H9 (cell line): ENCODE results near the gene AXL. TPM values are rescaled to one million over a fixed set of nuclear protein-coding genes. Genes with fewer than 3 reads are reported as not detected.

Source experiments
- DNase-seq: peaks from one replicate; pipeline ENCODE4 v3.0.0-alpha.2; 2017
- H2AFZ ChIP-seq: one replicate; pipeline ENCODE4 v1.6.1; 2013; ENCODE audit warnings: mild to moderate bottlenecking, low read length, control low read depth, moderate library complexity
- H2AK5ac ChIP-seq: 2 replicates; pipeline ENCODE4 v1.6.1; 2013; ENCODE audit warnings: low read length, control low read depth, mixed read lengths; ENCODE audit not compliant: insufficient read length
- H2BK120ac ChIP-seq: one replicate; pipeline ENCODE4 v1.6.1; 2013; ENCODE audit warnings: low read depth, mild to moderate bottlenecking, low read length, control low read depth, inconsistent platforms; ENCODE audit not compliant: poor library complexity, severe bottlenecking
- H2BK12ac ChIP-seq: 2 replicates; pipeline ENCODE4 v1.6.1; 2013; ENCODE audit warnings: low read length, control low read depth, mixed read lengths, low read depth; ENCODE audit not compliant: insufficient read length
- H2BK15ac ChIP-seq: 2 replicates; pipeline ENCODE4 v1.6.1; 2013; ENCODE audit warnings: low read depth, low read length, control low read depth
- H2BK20ac ChIP-seq: one replicate; pipeline ENCODE4 v1.6.1; 2013; ENCODE audit warnings: low read depth, mild to moderate bottlenecking, low read length, control low read depth, inconsistent platforms; ENCODE audit not compliant: poor library complexity, severe bottlenecking
- H2BK5ac ChIP-seq: 2 replicates; pipeline ENCODE4 v1.6.1; 2013; ENCODE audit warnings: low read length, control low read depth, mixed read lengths; ENCODE audit not compliant: insufficient read length
- H3K14ac ChIP-seq: 2 replicates; pipeline ENCODE4 v1.6.1; 2013; ENCODE audit warnings: low read length, control low read depth; ENCODE audit not compliant: insufficient read depth
- H3K18ac ChIP-seq: 2 replicates; pipeline ENCODE4 v1.6.1; 2013; ENCODE audit warnings: low read depth, mild to moderate bottlenecking, mixed read lengths, low read length, control low read depth; ENCODE audit not compliant: insufficient read length
- H3K23ac ChIP-seq: 2 replicates; pipeline ENCODE4 v1.6.1; 2013; ENCODE audit warnings: low read length, control low read depth, mixed read lengths, low read depth; ENCODE audit not compliant: insufficient read length
- H3K23me2 ChIP-seq: 2 replicates; pipeline ENCODE4 v1.6.1; 2013; ENCODE audit warnings: low read depth, mild to moderate bottlenecking, mixed read lengths, low read length, control low read depth; ENCODE audit not compliant: insufficient read length, poor library complexity, severe bottlenecking
- H3K27ac ChIP-seq: 2 replicates; pipeline ENCODE4 v1.5.1; 2013; ENCODE audit warnings: low read length, control low read depth, mixed read lengths, low read depth; ENCODE audit not compliant: insufficient read length
- H3K27me3 ChIP-seq: 2 replicates; pipeline ENCODE4 v1.6.1; 2013; ENCODE audit warnings: low read length, control low read depth, inconsistent platforms; ENCODE audit not compliant: insufficient read depth
- H3K4ac ChIP-seq: 2 replicates; pipeline ENCODE4 v1.6.1; 2013; ENCODE audit warnings: low read depth, mild to moderate bottlenecking, control low read depth, inconsistent platforms, low read length, moderate library complexity
- H3K4me1 ChIP-seq: 2 replicates; pipeline ENCODE4 v1.6.1; 2013; ENCODE audit warnings: low read length, control low read depth, inconsistent platforms; ENCODE audit not compliant: insufficient read depth
- H3K4me2 ChIP-seq: 2 replicates; pipeline ENCODE4 v1.6.1; 2013; ENCODE audit warnings: low read length, control low read depth, mixed read lengths; ENCODE audit not compliant: insufficient read length, insufficient read depth
- H3K56ac ChIP-seq: 2 replicates; pipeline ENCODE4 v1.6.1; 2013; ENCODE audit warnings: low read depth, mild to moderate bottlenecking, mixed read lengths, low read length, control low read depth; ENCODE audit not compliant: insufficient read length
- H3K79me1 ChIP-seq: 2 replicates; pipeline ENCODE4 v1.6.1; 2013; ENCODE audit warnings: low read depth, mild to moderate bottlenecking, moderate library complexity, low read length, control low read depth, inconsistent platforms; ENCODE audit not compliant: insufficient read depth, poor library complexity, severe bottlenecking
- H3K79me2 ChIP-seq: 2 replicates; pipeline ENCODE4 v1.6.1; 2013; ENCODE audit warnings: low read length, control low read depth, inconsistent platforms; ENCODE audit not compliant: insufficient read depth
- H3K9ac ChIP-seq: 2 replicates; pipeline ENCODE4 v1.6.1; 2013; ENCODE audit warnings: low read length, control low read depth, mixed read lengths; ENCODE audit not compliant: insufficient read length; ENCODE audit errors: extremely low read depth
- H3K9me3 ChIP-seq: one replicate; pipeline ENCODE4 v1.6.1; 2013; ENCODE audit warnings: low read depth, low read length, inconsistent platforms; ENCODE audit not compliant: control insufficient read depth
- H3T11ph ChIP-seq: one replicate; pipeline ENCODE4 v1.6.1; 2013; ENCODE audit warnings: mild to moderate bottlenecking, low read length, control low read depth, inconsistent platforms
- H4K20me1 ChIP-seq: one replicate; pipeline ENCODE4 v1.6.1; 2013; ENCODE audit not compliant: control insufficient read depth, insufficient read length, insufficient read depth
- H4K5ac ChIP-seq: 2 replicates; pipeline ENCODE4 v1.6.1; 2013; ENCODE audit warnings: low read depth, mild to moderate bottlenecking, mixed read lengths, low read length, control low read depth; ENCODE audit not compliant: insufficient read length
- H4K8ac ChIP-seq: replicated peaks from 2 replicates; pipeline ENCODE4 v1.6.1; 2013; ENCODE audit warnings: low read length, control low read depth, mixed read lengths, low read depth; ENCODE audit not compliant: insufficient read length
- H4K91ac ChIP-seq: 2 replicates; pipeline ENCODE4 v1.6.1; 2013; ENCODE audit warnings: low read depth, mild to moderate bottlenecking, moderate library complexity, mixed read lengths, low read length, control low read depth; ENCODE audit not compliant: insufficient read length
- H3K27ac Mint-ChIP-seq, 3 experiments: 2 replicates in 2 of 3; 3 replicates in 1 of 3; pipeline ENCODE4 v1.8.0; 2020 to 2021; ENCODE audit warnings: mixed read lengths in 3 of 3, mild to moderate bottlenecking in 1 of 3, moderate library complexity in 1 of 3
- H3K27me3 Mint-ChIP-seq: 2 replicates; pipeline ENCODE4 v1.8.0; 2021; ENCODE audit warnings: low read depth, mild to moderate bottlenecking, moderate library complexity, mixed read lengths
- H3K36me3 Mint-ChIP-seq, 3 experiments: 2 replicates in 2 of 3; 3 replicates in 1 of 3; pipeline ENCODE4 v1.8.0; 2020 to 2021; ENCODE audit warnings: low read depth in 3 of 3, mixed read lengths in 3 of 3; ENCODE audit not compliant: insufficient read depth in 1 of 3
- H3K4me1 Mint-ChIP-seq, 2 experiments: 2 replicates each; pipeline ENCODE4 v1.8.0; 2020; ENCODE audit warnings: mixed read lengths in 2 of 2
- H3K4me3 Mint-ChIP-seq, 2 experiments: 2 replicates in 1 of 2; 3 replicates in 1 of 2; pipeline ENCODE4 v1.8.0; 2020 to 2021; ENCODE audit warnings: mild to moderate bottlenecking in 2 of 2, mixed read lengths in 2 of 2, moderate library complexity in 1 of 2
- H3K9me3 Mint-ChIP-seq, 2 experiments: 2 replicates in 1 of 2; 3 replicates in 1 of 2; pipeline ENCODE4 v1.8.0; 2020; ENCODE audit warnings: mild to moderate bottlenecking in 2 of 2, mixed read lengths in 2 of 2, moderate library complexity in 1 of 2
- WGBS: extraction: QIAGEN DNeasy Blood & Tissue Kit; methylation state at CpG from one replicate; pipeline ENCODE4 v1.1.7; 2013; ENCODE audit warnings: missing lambda C conversion rate, low lambda C conversion rate, mixed read lengths; ENCODE audit not compliant: insufficient read length; ENCODE audit errors: extremely low coverage; 5-methylcytosine and 5-hydroxymethylcytosine counted together
- total RNA-seq: library from RNA; stranded (reverse); gene quantifications from 2 replicates; pipeline ENCODE4 v1.2.1, GENCODE V29; 2021
- TF ChIP-seq, protein P1 (sequence below): fragments of 200-600 bp; sonication (generic); conservative IDR thresholded peaks from 3 replicates; pipeline ENCODE4 v1.8.0; 2021; ENCODE audit warnings: antibody characterized with exemption, mild to moderate bottlenecking

AXL gene
- total RNA-seq, 1 experiment from 2014 or later, result 29.4 TPM

- Histone ChIP-seq H3K4me2 (peak within 1 kb of the TSS; percentile 95), H3K79me1 (peaks cover 6% of the 10 kb centered on the region), H3K14ac (peak within 1 kb of the TSS; percentile 99), H2BK120ac (peak within 1 kb of the TSS; percentile 83), H3K9ac (peak within 1 kb of the TSS; percentile 94), H4K5ac (peak within 1 kb of the TSS; percentile 73), H3K56ac (peak within 1 kb of the TSS; percentile 89), H2BK12ac (peak within 1 kb of the TSS; percentile 42), H4K8ac (no peak within 1 kb of the TSS), H3T11ph (peak within 1 kb of the TSS; percentile 78), H3K9me3 (no peaks in the 10 kb centered on the region), H3K79me2 (peaks cover 28% of the 10 kb centered on the region), H3K18ac (peak within 1 kb of the TSS; percentile 95), H3K23ac (no peak within 1 kb of the TSS), H2BK20ac (no peak within 1 kb of the TSS), H2AFZ (no peak within 1 kb of the TSS), H2BK5ac (peak within 1 kb of the TSS; percentile 92), H2BK15ac (no peak within 1 kb of the TSS; the same call in 1 of the 2 replicates), H2AK5ac (no peak within 1 kb of the TSS), H3K27ac (peak within 1 kb of the TSS; percentile 98), H3K4me1 (no peaks in the 10 kb centered on the region), H3K27me3 (no peaks in the 10 kb centered on the region), H3K4ac (peak within 1 kb of the TSS; percentile 99), H3K23me2 (peaks cover 18% of the 10 kb centered on the region), H4K91ac (peak within 1 kb of the TSS; percentile 100), H4K20me1 (no peaks in the 10 kb centered on the region)
- peak; percentile 99 for DNase-seq
- Mint-ChIP-seq H3K4me3 (peak within 1 kb of the TSS; percentile 99 to 100), H3K27ac (peak within 1 kb of the TSS; percentile 99 to 100 (median 100)), H3K36me3 (peaks cover 19 to 55% (median 43%) of the 10 kb centered on the region in 3 experiments), H3K9me3 (peaks cover 0 to 4% of the 10 kb centered on the region in 2 experiments; a peak in 2 of 5 replicates), H3K27me3 (peaks cover 1% of the 10 kb centered on the region; the same call in 1 of the 2 replicates), H3K4me1 (peaks cover 30% of the 10 kb centered on the region in 2 experiments)
- TF ChIP-seq, protein P1, sequence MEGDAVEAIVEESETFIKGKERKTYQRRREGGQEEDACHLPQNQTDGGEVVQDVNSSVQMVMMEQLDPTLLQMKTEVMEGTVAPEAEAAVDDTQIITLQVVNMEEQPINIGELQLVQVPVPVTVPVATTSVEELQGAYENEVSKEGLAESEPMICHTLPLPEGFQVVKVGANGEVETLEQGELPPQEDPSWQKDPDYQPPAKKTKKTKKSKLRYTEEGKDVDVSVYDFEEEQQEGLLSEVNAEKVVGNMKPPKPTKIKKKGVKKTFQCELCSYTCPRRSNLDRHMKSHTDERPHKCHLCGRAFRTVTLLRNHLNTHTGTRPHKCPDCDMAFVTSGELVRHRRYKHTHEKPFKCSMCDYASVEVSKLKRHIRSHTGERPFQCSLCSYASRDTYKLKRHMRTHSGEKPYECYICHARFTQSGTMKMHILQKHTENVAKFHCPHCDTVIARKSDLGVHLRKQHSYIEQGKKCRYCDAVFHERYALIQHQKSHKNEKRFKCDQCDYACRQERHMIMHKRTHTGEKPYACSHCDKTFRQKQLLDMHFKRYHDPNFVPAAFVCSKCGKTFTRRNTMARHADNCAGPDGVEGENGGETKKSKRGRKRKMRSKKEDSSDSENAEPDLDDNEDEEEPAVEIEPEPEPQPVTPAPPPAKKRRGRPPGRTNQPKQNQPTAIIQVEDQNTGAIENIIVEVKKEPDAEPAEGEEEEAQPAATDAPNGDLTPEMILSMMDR, result peak; percentile 50
- WGBS, result no CpG with 5 or more reads among the region's 55 CpGs
These were observed 45.0 kb downstream of the AXL start, which contains the start of gene HNRNPUL1 for GRCh38 chr19:41263850-41264580. TSS of gene HNRNPUL1 (plus strand) at chr19:41264372. CDS start at chr19:41264504, 132 bp downstream.
